Smooth muscle cell of trachea (primary cell): ENCODE data around the gene CUTC. TPM values are rescaled to one million over a fixed set of nuclear protein-coding genes. Genes with fewer than 3 reads are reported as not detected.

Experiments
- total RNA-seq: library from RNA; depleted of rRNA; stranded (reverse); fragments of >200 nt; gene quantifications from 2 replicates; pipeline ENCODE4 v1.2.1, GENCODE V29; 2014

Gene CUTC
- 17.2 and 24.1 TPM in 2 replicates for total RNA-seq

GRCh38 chr10:99732033-99732842, at the start of gene CUTC, which contains the start of gene COX15:
TSS of gene CUTC (plus strand) at chr10:99732234. CDS start at chr10:99732349, 115 bp downstream.
TSS of gene COX15 (minus strand) at chr10:99732127. CDS start at chr10:99732049, 78 bp downstream.

GRCh38 chr10:99782447-99783286, 50.6 kb downstream of the CUTC start, which contains the start of gene ABCC2:
TSS of gene ABCC2 (plus strand) at chr10:99782640. CDS start at chr10:99782845, 205 bp downstream.

Other genes starting within 250 kb of the CUTC start
- gene NKX2-3, start 199.3 kb upstream of the CUTC start, total RNA-seq = not detected in 2 replicates
- gene SLC25A28, start 111.8 kb upstream of the CUTC start, total RNA-seq = 11.8 and 20.5 TPM in 2 replicates
- 13.7 and 20.3 TPM in 2 replicates for gene ENTPD7, start 72.7 kb upstream of the CUTC start, total RNA-seq
- 50.5 and 52.3 TPM in 2 replicates for gene COX15, start 107 bp upstream of the CUTC start, total RNA-seq
- 0.29 and 0.33 TPM in 2 replicates for gene ABCC2, start 50.4 kb downstream of the CUTC start, total RNA-seq